KBM-7 (cell line): Measurements from ENCODE around the gene SIRPB1.
"Not testable (repeated sequence)": the region's sequence is repeated elsewhere in the genome, so short reads cannot be mapped to it uniquely, and the experiment has no call there.

Experiments
- DNase-seq: peaks from one replicate; pipeline ENCODE4 v3.0.0-alpha.2; 2015
- in situ Hi-C: fragments of 300-500 bp; cut with MboI; formaldehyde crosslinking; loops from 2 replicates; pipeline ENCODE4 v1.14.3; 2020; ENCODE audit warnings: low sequenced_read_pairs, low pct_unique_long_range_greater_than_20kb, mixed read lengths

Gene SIRPB1

GRCh38 chr20:1616858-1617434, 2.9 kb downstream of the SIRPB1 start:
- DNase-seq = no peak
- in situ Hi-C loops = no loop called here

- in situ Hi-C loops, DNase-seq: not testable (repeated sequence)
These were observed 9.4 kb downstream of the SIRPB1 start for GRCh38 chr20:1610404-1610803.

GRCh38 chr20:1608678-1609347, 11.0 kb downstream of the SIRPB1 start:
- in situ Hi-C loops, DNase-seq: not testable (repeated sequence)

GRCh38 chr20:1600736-1601135, 19.1 kb downstream of the SIRPB1 start:
- no peak for DNase-seq
- in situ Hi-C loops = no loop called here

- DNase-seq = no peak
- in situ Hi-C loops = no loop called here
These were observed 24.5 kb downstream of the SIRPB1 start for GRCh38 chr20:1595333-1595732.

GRCh38 chr20:1588533-1589460, 31.0 kb downstream of the SIRPB1 start:
- in situ Hi-C loops = no loop called here
- DNase-seq = no peak

- in situ Hi-C loops = no loop called here
- no peak for DNase-seq
These were observed 31.9 kb downstream of the SIRPB1 start for GRCh38 chr20:1587781-1588532.

- no peak for DNase-seq
- in situ Hi-C loops = no loop called here
These were observed 40.3 kb downstream of the SIRPB1 start for GRCh38 chr20:1579488-1579887.

GRCh38 chr20:1577906-1578305, 41.9 kb downstream of the SIRPB1 start:
- in situ Hi-C loops = no loop called here
- no peak for DNase-seq

GRCh38 chr20:1577313-1577712, 42.5 kb downstream of the SIRPB1 start:
- in situ Hi-C loops, DNase-seq: not testable (repeated sequence)

GRCh38 chr20:1576641-1577040, 43.2 kb downstream of the SIRPB1 start:
- in situ Hi-C loops = no loop called here
- DNase-seq = no peak

- in situ Hi-C loops = not testable (repeated sequence)
These were observed 43.8 kb downstream of the SIRPB1 start for GRCh38 chr20:1576003-1576402.

GRCh38 chr20:1571583-1571982, 48.2 kb downstream of the SIRPB1 start:
- in situ Hi-C loops, DNase-seq: not testable (repeated sequence)

More at GRCh38 chr20:1576003-1576402, 43.8 kb downstream of the SIRPB1 start:
- not testable (repeated sequence) for DNase-seq
